Measurements from ENCODE around the gene GRM7.

DNA sequence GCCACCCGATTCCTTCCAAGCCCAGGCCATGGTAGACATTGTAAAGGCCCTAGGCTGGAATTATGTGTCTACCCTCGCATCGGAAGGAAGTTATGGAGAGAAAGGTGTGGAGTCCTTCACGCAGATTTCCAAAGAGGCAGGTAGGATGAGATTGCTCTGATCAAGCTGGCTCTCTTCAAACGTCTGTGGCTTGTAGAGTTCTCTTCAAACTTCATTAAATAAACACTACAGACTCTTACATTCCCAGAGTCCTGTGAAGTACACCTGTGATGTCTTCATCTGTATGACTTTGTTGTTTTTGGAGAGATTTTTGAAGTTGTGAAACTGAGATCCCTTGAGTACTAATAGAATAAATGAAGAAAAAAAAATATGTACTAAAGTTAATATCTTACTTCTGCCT lies 285.6 kb downstream of the GRM7 start:
- TF ChIP-seq POLR2A (IDR thresholded peaks at IDR 0.05) = no peak
- TF ChIP-seq, protein P1, sequence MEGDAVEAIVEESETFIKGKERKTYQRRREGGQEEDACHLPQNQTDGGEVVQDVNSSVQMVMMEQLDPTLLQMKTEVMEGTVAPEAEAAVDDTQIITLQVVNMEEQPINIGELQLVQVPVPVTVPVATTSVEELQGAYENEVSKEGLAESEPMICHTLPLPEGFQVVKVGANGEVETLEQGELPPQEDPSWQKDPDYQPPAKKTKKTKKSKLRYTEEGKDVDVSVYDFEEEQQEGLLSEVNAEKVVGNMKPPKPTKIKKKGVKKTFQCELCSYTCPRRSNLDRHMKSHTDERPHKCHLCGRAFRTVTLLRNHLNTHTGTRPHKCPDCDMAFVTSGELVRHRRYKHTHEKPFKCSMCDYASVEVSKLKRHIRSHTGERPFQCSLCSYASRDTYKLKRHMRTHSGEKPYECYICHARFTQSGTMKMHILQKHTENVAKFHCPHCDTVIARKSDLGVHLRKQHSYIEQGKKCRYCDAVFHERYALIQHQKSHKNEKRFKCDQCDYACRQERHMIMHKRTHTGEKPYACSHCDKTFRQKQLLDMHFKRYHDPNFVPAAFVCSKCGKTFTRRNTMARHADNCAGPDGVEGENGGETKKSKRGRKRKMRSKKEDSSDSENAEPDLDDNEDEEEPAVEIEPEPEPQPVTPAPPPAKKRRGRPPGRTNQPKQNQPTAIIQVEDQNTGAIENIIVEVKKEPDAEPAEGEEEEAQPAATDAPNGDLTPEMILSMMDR (IDR thresholded peaks at IDR 0.05) = no peak
